ENCODE results near the gene MRGPRD.

MRGPRD gene

GRCh38 chr11:68933605-68934320 is 47.0 kb downstream of the MRGPRD start:
- no peak overlapping the region for H3K4me3 ChIP-seq (ENCODE audit: low read depth, low read length)

DNA sequence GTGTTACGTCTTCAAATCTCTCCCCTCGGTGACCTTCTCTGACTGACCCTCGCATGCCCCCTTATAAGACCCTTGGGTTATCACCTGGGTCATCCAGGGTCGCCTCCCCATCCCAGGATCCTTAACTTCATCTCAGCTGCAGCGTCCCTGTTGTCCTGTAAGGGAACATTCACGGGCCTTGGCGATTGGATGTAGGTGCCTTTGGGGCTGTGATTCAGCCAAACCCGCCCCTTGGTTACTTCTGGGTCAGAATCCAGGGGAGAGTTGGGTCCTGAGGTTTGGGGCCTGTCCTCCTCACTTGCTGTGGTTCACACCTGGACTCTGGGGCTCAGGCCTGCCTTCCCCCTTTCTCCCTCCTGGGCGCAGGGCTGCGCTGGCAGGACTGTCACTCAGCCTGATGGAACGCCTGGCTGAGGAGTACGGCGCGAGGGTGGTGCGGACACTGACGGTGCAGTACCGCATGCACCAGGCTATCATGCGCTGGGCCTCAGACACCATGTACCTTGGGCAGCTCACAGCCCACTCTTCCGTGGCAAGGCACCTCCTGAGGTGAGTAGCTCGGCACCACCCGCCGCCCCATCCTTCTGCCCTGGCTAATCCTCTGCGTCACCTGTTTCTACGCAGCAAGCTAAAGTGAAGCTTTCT is 47.7 kb downstream of the MRGPRD start:
- no peak overlapping the region for H3K4me3 ChIP-seq (ENCODE audit: low read depth, low read length)

DNA sequence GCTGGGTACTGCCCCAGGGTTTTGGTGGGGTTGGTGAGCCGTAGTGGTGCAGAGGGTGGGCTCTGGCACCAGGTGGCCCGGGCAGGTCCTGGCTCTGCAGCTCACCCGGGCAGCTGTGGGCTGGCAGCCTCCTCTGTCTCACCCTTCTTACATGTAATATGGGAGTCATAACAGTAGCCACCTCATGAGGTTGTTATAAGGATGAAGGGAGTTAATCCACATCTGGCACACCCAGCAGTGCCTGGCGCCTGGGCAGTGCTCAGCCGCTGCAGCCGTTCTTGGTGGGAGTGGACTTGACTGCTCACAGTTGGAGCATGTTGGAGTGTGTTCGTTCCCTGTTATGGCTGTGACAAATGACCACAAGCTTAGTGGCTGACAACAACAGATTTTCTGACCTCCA is 48.4 kb downstream of the MRGPRD start:
- H3K4me3 ChIP-seq (ENCODE audit: low read depth, low read length), result no peak overlapping the region

GRCh38 chr11:68931911-68932310 is 48.9 kb downstream of the MRGPRD start:
- no peak overlapping the region for H3K4me3 ChIP-seq (ENCODE audit: low read depth, low read length)

GRCh38 chr11:68930991-68931855 is 49.6 kb downstream of the MRGPRD start:
- H3K4me3 ChIP-seq (ENCODE audit: low read depth, low read length), result no peak overlapping the region

Data from iPS-11a (cell line).